Activated naive CD4-positive, alpha-beta T cell treated with anti-CD3 and anti-CD28 coated beads for 36 hours (primary cell): ENCODE results near the gene PSMG4. TPM values are rescaled to one million over a fixed set of nuclear protein-coding genes. Genes with fewer than 3 reads are reported as not detected.

ENCODE experiments used
- CTCF ChIA-PET: fragments of 350-600 bp; sonication (Branson Sonifier 250); formaldehyde crosslinking; loops from one replicate; lab custom pipeline; 2021; ENCODE audit warnings: antibody characterized with exemption; lab: Charles Lee
- DNase-seq: peaks from one replicate; pipeline ENCODE4 v3.0.0-alpha.2; 2020
- H3K27ac Mint-ChIP-seq: one replicate; pipeline ENCODE4 v1.8.0; 2021; ENCODE audit warnings: mild to moderate bottlenecking, mixed read lengths
- H3K27me3 Mint-ChIP-seq: one replicate; pipeline ENCODE4 v1.8.0; 2021; ENCODE audit warnings: low read depth, mixed read lengths
- H3K36me3 Mint-ChIP-seq: one replicate; pipeline ENCODE4 v1.8.0; 2021; ENCODE audit warnings: low read depth, mixed read lengths
- H3K4me1 Mint-ChIP-seq: one replicate; pipeline ENCODE4 v1.8.0; 2021; ENCODE audit warnings: low read depth, mixed read lengths
- H3K4me3 Mint-ChIP-seq: one replicate; pipeline ENCODE4 v1.8.0; 2021; ENCODE audit warnings: mild to moderate bottlenecking, moderate library complexity, mixed read lengths
- H3K9me3 Mint-ChIP-seq: one replicate; pipeline ENCODE4 v1.8.0; 2021; ENCODE audit warnings: mixed read lengths
- intact Hi-C: fragments of 100-400 bp; cut with micrococcal nuclease; formaldehyde crosslinking; loops from one replicate; pipeline ENCODE4 v1.15.1; 2023
- total RNA-seq, 2 experiments: library from RNA; stranded (reverse); gene quantifications; one replicate each; pipeline ENCODE4 v1.2.3, GENCODE V29; 2021

PSMG4 gene, protein sequence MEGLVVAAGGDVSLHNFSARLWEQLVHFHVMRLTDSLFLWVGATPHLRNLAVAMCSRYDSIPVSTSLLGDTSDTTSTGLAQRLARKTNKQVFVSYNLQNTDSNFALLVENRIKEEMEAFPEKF
- total RNA-seq: 10 to 100 TPM; 23.9 to 26.2 TPM

DNA sequence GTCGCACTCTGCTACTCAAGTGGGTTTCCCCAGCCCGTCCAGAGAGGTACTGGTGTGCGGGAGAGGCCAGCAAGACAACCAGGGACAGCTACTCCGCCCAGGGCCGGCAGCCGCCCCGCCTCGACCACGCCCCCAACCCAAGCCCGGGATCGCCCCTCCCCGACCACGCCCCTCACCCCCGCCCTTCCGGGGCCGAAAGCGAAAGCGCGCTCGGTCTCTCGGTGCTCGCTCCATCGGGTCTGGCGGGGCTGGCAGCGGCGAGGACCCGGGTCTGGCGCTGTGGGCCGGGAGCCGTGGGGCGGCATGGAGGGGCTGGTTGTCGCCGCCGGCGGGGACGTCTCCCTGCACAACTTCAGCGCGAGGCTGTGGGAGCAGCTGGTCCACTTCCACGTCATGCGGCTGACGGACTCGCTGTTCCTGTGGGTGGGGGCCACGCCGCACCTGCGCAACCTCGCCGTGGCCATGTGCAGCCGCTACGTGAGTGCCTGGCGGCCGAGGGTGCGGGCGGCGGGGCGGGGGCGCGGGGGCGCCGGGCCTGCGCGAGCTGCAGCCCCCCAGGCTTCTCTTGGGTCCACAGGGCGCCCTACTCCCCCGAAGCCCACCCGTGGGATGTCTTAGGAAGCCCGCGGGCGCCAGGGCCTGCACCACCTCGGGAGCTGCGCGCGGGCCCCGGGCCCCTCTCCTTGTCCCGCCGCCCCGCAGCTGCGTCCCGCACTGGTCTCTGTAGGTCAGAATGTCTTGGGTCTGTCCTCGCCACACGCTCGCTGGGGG lies at the start of gene PSMG4:
TSS of gene PSMG4 (plus strand) at position 228 of the 771 bp plus-strand sequence. CDS start at position 304, 76 bp downstream.
- Mint-ChIP-seq H3K4me3 (peak within 1 kb of the TSS; percentile 94), H3K4me1 (peaks cover 35% of the 10 kb centered on the region), H3K9me3 (peaks cover 2% of the 10 kb centered on the region), H3K27me3 (no peaks in the 10 kb centered on the region), H3K36me3 (peaks cover 15% of the 10 kb centered on the region), H3K27ac (peak within 1 kb of the TSS; percentile 87)
- peak; percentile 94 for DNase-seq
- intact Hi-C loops: loop anchor here (1.0 to 2.0 kb wide), 7 partner anchors 50 to 494 kb away; partner anchors contain the start of genes BPHL, NQO2, RIPK1 and WRNIP1
- CTCF ChIA-PET: interaction anchor here (0.6 to 5.1 kb wide), 9 partner anchors 7 to 755 kb away, joined by 3 to 40 read pairs (median 4); no protein-coding TSS in a partner anchor

DNA sequence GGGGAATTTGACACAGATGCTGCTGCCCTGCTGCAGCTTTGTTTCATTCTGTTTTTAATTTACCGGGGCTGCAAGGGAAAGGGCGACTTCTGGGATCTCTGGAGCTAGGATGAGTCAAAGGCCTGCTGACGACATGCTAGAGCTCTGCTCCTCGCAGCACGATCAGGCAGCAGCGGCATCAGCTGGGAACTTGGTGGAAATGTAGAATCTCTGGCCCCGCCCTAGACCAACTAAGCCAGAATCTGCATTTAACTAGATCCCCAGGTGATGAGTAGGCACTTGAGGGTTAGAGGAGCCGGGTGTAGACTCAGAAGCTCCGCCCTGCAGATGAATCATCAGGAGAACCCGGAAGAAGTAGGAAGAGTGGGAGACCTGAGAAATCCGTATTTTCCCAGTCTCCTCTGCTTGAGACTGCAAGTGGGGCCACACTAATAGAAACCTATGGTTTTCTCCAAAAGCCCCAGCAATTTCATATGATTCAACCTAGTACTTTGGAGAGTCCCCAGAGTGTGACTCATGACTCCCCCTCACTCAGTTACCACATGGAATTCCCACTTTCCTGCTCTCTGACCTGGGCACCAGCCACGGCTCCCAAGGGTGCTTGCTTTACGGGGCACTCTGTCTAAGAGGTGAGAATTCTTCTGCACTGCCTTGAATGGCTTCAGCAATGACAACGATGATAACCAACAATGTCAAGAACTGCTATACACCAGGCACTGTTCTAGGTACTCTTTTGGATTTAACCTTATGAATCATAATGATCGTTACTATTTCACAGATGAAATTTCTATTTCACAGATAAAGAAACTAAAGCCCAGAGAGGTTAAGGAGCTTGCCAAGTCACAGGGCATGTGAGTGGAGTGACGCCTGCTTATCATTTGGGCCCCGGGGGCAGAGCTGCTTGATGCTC lies 49.4 kb upstream of the PSMG4 start:
- Mint-ChIP-seq H3K27me3 (peaks cover 39% of the 10 kb centered on the region), H3K9me3 (no peaks in the 10 kb centered on the region), H3K4me1 (peaks cover 23% of the 10 kb centered on the region), H3K4me3 (peak overlapping the region; percentile 13), H3K36me3 (no peaks in the 10 kb centered on the region), H3K27ac (peak overlapping the region; percentile 88)
- CTCF ChIA-PET: interaction anchor here (0.6 to 2.0 kb wide), 11 partner anchors 15 to 1074 kb away, joined by 3 to 10 read pairs (median 4); partner anchors contain the start of gene TUBB2A
- intact Hi-C loops: loop anchor here (1.0 to 5.0 kb wide), 15 partner anchors 15 to 1098 kb away; partner anchors contain the start of genes BPHL, NQO2, PSMG4 and TUBB2A
- DNase-seq: peak; percentile 81

DNA sequence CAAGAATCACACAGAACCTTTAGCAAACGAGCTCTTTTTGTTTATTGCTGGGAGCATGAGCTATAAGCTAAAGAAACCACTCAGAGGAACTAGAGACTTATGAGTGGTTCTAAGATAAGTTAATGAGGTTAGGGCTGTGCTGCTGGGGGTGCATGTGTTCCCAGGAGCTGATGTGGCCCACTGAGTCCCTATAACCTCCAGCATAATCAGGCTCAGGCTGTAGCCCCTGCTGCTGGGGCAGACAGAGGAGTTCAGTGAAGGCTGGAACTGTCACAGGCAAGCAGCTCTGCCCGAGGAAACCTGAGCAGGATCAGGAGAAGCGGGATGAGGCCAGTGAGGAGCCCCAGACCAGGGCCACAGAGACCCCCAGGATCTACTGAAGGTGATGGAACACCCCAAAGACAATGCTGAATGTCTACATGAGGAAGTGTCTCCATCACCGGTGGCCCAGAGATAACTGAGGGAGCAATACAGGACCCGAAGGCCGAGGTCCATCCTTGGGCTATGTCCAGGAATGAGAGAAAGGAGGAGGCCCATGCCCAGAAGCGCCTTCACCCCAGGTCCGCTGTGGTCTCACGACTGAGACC lies 48.6 kb upstream of the PSMG4 start:
- CTCF ChIA-PET: interaction anchor here (0.6 to 2.0 kb wide), 10 partner anchors 23 to 1075 kb away, joined by 3 to 10 read pairs (median 4); no protein-coding TSS in a partner anchor
- intact Hi-C loops: no loop called here
- peaks cover 40% of the 10 kb centered on the region for H3K27me3 Mint-ChIP-seq
- no peak overlapping the region for H3K4me3 Mint-ChIP-seq
- H3K27ac Mint-ChIP-seq: peak overlapping the region; percentile 88
- DNase-seq: no peak
- peaks cover 23% of the 10 kb centered on the region for H3K4me1 Mint-ChIP-seq
- H3K9me3 Mint-ChIP-seq: no peaks in the 10 kb centered on the region
- no peaks in the 10 kb centered on the region for H3K36me3 Mint-ChIP-seq

DNA sequence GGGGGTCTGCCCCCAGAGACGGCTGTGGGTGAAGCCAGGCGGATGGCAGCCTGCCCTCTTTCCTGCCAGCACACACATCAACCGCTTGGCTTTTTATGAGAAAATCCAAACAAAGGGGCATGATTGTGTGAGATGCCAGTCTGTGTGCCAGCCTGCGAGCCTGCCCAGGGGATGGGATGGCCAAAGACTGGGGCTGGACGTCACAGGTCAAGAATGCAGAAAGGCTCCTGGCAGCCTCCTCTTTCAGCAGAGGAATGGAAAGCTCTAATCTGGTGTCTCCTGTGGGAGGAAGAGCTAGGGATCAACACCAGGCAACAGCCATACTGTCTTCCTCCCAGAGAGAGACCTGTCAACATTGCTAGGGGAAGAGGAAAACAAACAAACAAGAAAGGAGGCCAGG lies 47.1 kb upstream of the PSMG4 start:
- H3K4me3 Mint-ChIP-seq: no peak overlapping the region
- no peaks in the 10 kb centered on the region for H3K9me3 Mint-ChIP-seq
- CTCF ChIA-PET: interaction anchor here (1.5 kb wide), 1 partner anchor 40 kb away, joined by 5 read pairs; no protein-coding TSS in a partner anchor
- H3K27me3 Mint-ChIP-seq: peaks cover 41% of the 10 kb centered on the region
- no peak overlapping the region for H3K27ac Mint-ChIP-seq
- intact Hi-C loops: no loop called here
- H3K36me3 Mint-ChIP-seq: no peaks in the 10 kb centered on the region
- H3K4me1 Mint-ChIP-seq: peaks cover 23% of the 10 kb centered on the region
- DNase-seq: no peak

DNA sequence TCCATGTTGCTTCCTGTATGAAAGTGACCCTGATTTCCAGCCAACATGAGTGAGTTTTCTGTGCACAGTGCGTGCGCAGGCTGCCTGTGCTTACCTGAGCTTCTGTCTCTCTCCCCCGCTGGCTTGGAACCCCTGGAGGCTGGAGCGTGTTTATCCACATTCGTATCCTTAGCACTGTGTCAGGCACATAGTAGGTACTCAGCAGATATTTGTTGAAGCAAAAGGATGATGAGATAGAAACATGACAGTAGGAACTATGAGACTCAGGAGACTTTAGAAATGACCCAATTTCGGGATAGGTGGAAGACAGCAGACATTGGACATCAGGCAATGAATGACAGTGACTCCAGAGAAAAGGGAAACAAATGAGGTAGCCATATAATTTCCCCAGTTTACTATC lies 46.5 kb upstream of the PSMG4 start:
- H3K4me1 Mint-ChIP-seq: peaks cover 23% of the 10 kb centered on the region
- H3K4me3 Mint-ChIP-seq: no peak overlapping the region
- no peak overlapping the region for H3K27ac Mint-ChIP-seq
- intact Hi-C loops: no loop called here
- H3K27me3 Mint-ChIP-seq: peaks cover 43% of the 10 kb centered on the region
- no peaks in the 10 kb centered on the region for H3K36me3 Mint-ChIP-seq
- no peaks in the 10 kb centered on the region for H3K9me3 Mint-ChIP-seq
- no peak for DNase-seq
- CTCF ChIA-PET: interaction anchor here (1.5 kb wide), 1 partner anchor 40 kb away, joined by 5 read pairs; no protein-coding TSS in a partner anchor

DNA sequence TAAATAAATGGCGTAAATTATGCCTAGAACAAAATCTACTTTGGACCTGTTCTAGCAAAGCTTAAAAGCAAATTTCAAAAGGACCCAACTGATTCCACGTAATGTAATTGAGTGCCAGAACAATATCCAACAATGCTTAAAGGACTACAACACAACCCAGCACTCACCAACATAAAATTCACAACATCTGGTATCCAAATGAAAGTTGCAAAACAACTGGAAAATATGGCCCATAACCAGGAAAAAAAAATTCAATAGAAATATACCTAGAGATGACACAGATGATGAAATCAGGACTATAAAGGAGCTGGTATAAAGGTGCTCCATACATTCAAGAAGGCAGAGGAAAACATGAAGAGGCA lies 45.4 kb upstream of the PSMG4 start:
- no peaks in the 10 kb centered on the region for H3K9me3 Mint-ChIP-seq
- no peak overlapping the region for H3K27ac Mint-ChIP-seq
- H3K4me1 Mint-ChIP-seq: peaks cover 20% of the 10 kb centered on the region
- no peak overlapping the region for H3K4me3 Mint-ChIP-seq
- no peaks in the 10 kb centered on the region for H3K36me3 Mint-ChIP-seq
- intact Hi-C loops: no loop called here
- DNase-seq: no peak
- CTCF ChIA-PET: interaction anchor here (2.0 kb wide), 1 partner anchor 39 kb away, joined by 4 read pairs; no protein-coding TSS in a partner anchor
- H3K27me3 Mint-ChIP-seq: peaks cover 43% of the 10 kb centered on the region

DNA sequence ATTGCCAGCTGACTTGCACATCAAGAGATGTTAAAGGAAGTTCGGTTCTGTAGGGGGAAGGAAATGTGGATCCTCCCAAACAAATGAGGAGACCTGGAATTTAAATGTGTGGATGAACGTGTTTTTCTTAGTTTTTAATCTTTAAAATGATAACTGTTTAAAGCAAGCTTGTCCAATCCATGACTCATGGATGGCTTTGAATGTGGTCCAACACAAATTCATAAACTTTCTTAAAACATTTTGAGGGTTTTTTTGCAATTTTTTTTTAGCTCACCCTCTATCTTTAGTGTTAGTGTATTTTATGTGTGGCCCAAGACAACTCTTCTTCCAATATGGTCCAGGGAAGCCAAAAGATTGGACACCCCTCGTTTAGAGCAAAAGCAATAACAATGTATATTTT lies 43.8 kb upstream of the PSMG4 start:
- peaks cover 48% of the 10 kb centered on the region for H3K27me3 Mint-ChIP-seq
- CTCF ChIA-PET: interaction anchor here (0.7 to 1.9 kb wide), 3 partner anchors 13 to 36 kb away, joined by 3 to 6 read pairs (median 3); no protein-coding TSS in a partner anchor
- intact Hi-C loops: no loop called here

DNA sequence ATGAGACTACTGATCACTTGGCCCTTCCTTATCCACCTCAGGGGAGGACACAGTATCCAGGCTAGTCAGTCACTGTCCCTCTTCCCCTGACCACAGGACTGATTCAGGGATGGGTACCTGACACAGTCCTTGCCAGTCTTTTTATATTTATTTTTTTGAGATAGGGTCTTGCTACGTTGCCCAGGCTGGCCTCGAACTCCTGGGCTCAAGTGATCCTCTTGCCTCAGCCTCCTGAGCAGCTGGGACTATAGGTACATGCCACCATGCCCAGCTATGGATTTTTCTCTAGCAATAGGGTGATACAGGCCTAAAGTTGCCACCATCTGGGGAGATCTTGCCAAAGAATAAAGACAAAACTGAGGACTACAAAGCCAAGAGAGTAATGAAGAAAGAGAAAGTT lies 41.5 kb upstream of the PSMG4 start:
- Mint-ChIP-seq H3K4me3 (no peak overlapping the region), H3K4me1 (no peaks in the 10 kb centered on the region), H3K9me3 (peaks cover 6% of the 10 kb centered on the region), H3K36me3 (no peaks in the 10 kb centered on the region), H3K27me3 (peaks cover 43% of the 10 kb centered on the region), H3K27ac (no peak overlapping the region)
- intact Hi-C loops: no loop called here
- DNase-seq: no peak
- CTCF ChIA-PET: interaction anchor here (0.5 kb wide), 1 partner anchor 188 kb away, joined by 9 read pairs; no protein-coding TSS in a partner anchor

More for the DNA sequence above, 43.8 kb upstream of the PSMG4 start:
- Mint-ChIP-seq H3K36me3 (no peaks in the 10 kb centered on the region), H3K9me3 (no peaks in the 10 kb centered on the region), H3K4me3 (no peak overlapping the region), H3K4me1 (peaks cover 5% of the 10 kb centered on the region), H3K27ac (no peak overlapping the region)
- no peak for DNase-seq

DNA sequence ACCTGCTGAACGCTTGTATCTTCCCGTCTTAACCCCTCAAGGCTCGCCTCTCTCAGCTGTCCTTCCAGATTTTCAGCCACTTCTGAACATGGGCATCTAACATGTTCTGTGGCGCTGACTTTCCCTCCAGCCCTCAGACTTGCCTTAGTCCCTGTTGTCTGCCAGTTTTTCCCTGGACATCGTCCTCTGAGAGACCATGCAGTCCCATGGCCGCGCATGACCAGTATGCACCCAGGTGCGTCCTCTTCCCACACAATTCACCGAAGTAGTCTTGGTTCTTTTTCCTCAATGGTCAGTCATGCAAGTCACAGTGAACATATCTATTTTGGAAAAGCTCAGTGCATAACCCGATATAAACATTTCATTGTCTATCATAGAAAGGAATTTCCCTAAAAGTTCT lies 40.5 kb upstream of the PSMG4 start:
- intact Hi-C loops: no loop called here
- DNase-seq: no peak
- H3K9me3 Mint-ChIP-seq: peaks cover 6% of the 10 kb centered on the region
- H3K4me3 Mint-ChIP-seq: no peak overlapping the region
- peaks cover 38% of the 10 kb centered on the region for H3K27me3 Mint-ChIP-seq
- H3K4me1 Mint-ChIP-seq: no peaks in the 10 kb centered on the region
- no peak overlapping the region for H3K27ac Mint-ChIP-seq
- CTCF ChIA-PET: no interaction called here
- H3K36me3 Mint-ChIP-seq: no peaks in the 10 kb centered on the region

DNA sequence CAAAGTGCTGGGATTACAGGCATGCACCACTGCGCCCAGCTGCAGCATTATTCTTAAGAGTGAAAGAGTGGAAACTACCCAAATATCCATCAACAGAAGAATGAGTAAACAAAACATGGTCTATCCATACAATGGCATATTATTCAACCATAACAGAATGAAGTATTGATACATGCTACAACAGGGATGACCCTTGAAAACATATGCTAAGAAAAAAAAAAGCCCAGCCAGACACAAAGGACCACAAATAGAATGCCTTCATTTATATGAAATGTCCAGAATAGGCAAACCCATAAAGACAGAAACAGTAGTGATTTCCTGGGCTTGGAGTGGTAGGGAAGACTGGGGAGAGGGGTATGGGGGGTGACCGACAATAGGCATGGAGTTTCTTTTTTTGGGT lies 38.4 kb upstream of the PSMG4 start:
- no peaks in the 10 kb centered on the region for H3K4me1 Mint-ChIP-seq

DNA sequence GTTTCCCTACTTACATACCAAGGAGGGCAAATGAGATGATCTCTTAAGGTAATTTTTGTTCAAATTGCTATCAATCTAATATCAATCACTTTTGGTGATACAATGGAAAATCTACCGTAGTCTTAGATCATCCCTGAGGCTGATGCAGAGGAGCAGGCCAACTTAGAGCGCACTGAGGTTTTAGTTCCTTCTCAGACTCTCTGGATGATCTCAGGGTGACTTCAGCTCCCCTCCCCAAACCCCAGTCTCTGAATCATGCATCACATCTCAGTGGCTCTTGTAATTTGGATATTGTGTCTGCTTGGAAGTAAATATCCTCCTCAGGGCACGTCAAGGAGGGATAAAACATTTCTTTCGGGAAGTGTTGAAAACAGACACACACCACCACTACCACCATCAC lies 37.2 kb upstream of the PSMG4 start:
- no peak for DNase-seq
- H3K27me3 Mint-ChIP-seq: peaks cover 41% of the 10 kb centered on the region
- intact Hi-C loops: no loop called here
- H3K4me1 Mint-ChIP-seq: peaks cover 1% of the 10 kb centered on the region
- peaks cover 6% of the 10 kb centered on the region for H3K9me3 Mint-ChIP-seq
- no peak overlapping the region for H3K27ac Mint-ChIP-seq
- no peak overlapping the region for H3K4me3 Mint-ChIP-seq
- CTCF ChIA-PET: no interaction called here
- no peaks in the 10 kb centered on the region for H3K36me3 Mint-ChIP-seq

More for the DNA sequence above, 38.4 kb upstream of the PSMG4 start:
- DNase-seq: no peak
- no peak overlapping the region for H3K4me3 Mint-ChIP-seq
- no peaks in the 10 kb centered on the region for H3K36me3 Mint-ChIP-seq
- intact Hi-C loops: no loop called here
- CTCF ChIA-PET: no interaction called here
- no peak overlapping the region for H3K27ac Mint-ChIP-seq
- peaks cover 38% of the 10 kb centered on the region for H3K27me3 Mint-ChIP-seq
- H3K9me3 Mint-ChIP-seq: peaks cover 6% of the 10 kb centered on the region
